Neural cell (in vitro differentiated cells): Measurements from ENCODE around the gene TSC1. TPM values are rescaled to one million over a fixed set of nuclear protein-coding genes. Genes with fewer than 3 reads are reported as not detected.

Experiments
- H2AFZ ChIP-seq: fragments of 200-600, 300-800 bp; sonication (generic), shearing (Covaris generic); 2 replicates; pipeline ENCODE4 v1.6.0; 2014; ENCODE audit warnings: low read depth, mild to moderate bottlenecking, antibody characterized with exemption, low read length, moderate library complexity
- H3F3A ChIP-seq: fragments of 200-600 bp; shearing (Covaris generic); 2 replicates; pipeline ENCODE4 v1.6.1; 2016; ENCODE audit warnings: mild to moderate bottlenecking, moderate library complexity, mixed read lengths, antibody characterized with exemption, low read length; ENCODE audit not compliant: insufficient read depth, poor library complexity, severe bottlenecking
- H3K27ac ChIP-seq: fragments of 200-600, 300-800 bp; sonication (generic), shearing (Covaris generic); 2 replicates; pipeline ENCODE4 v1.5.1; 2014; ENCODE audit warnings: mild to moderate bottlenecking, low read length, moderate library complexity
- H3K27me3 ChIP-seq: fragments of 300-800, 200-600 bp; sonication (generic), shearing (Covaris generic); 2 replicates; pipeline ENCODE4 v1.6.0; 2014; ENCODE audit warnings: mild to moderate bottlenecking, low read depth, low read length, moderate library complexity; ENCODE audit not compliant: insufficient read depth
- H3K36me3 ChIP-seq: fragments of 300-800, 200-600 bp; sonication (generic), shearing (Covaris generic); 2 replicates; pipeline ENCODE4 v1.5.1; 2014; ENCODE audit warnings: mild to moderate bottlenecking, antibody characterized with exemption, low read length, moderate library complexity; ENCODE audit not compliant: insufficient read depth
- H3K4me2 ChIP-seq: fragments of 300-800, 200-600 bp; sonication (generic), shearing (Covaris generic); 2 replicates; pipeline ENCODE4 v1.6.0; 2014; ENCODE audit warnings: mild to moderate bottlenecking, low read length
- H3K4me3 ChIP-seq: fragments of 300-800, 200-600 bp; sonication (generic), shearing (Covaris generic); 2 replicates; pipeline ENCODE4 v1.5.1; 2014; ENCODE audit warnings: mild to moderate bottlenecking, low read length, moderate library complexity
- H3K79me2 ChIP-seq: fragments of 200-600 bp; shearing (Covaris generic); replicated peaks from 2 replicates; pipeline ENCODE4 v1.6.0; 2014; ENCODE audit warnings: mild to moderate bottlenecking, low read length, moderate library complexity; ENCODE audit not compliant: insufficient read depth
- H3K9ac ChIP-seq: fragments of 300-800, 200-600 bp; sonication (generic), shearing (Covaris generic); 2 replicates; pipeline ENCODE4 v1.6.1; 2016; ENCODE audit warnings: mild to moderate bottlenecking, low read length, mixed read lengths
- H3K9me2 ChIP-seq: fragments of 200-600 bp; shearing (Covaris generic); 2 replicates; pipeline ENCODE4 v1.6.1; 2016; ENCODE audit warnings: mild to moderate bottlenecking, low read length, mixed read lengths; ENCODE audit not compliant: insufficient read depth
- H3K9me3 ChIP-seq: fragments of 200-600, 300-800 bp; sonication (generic), shearing (Covaris generic); 2 replicates; pipeline ENCODE4 v1.6.1; 2016; ENCODE audit warnings: mild to moderate bottlenecking, mixed run types, low read length, moderate library complexity, mixed read lengths
- H4K20me1 ChIP-seq: fragments of 200-600 bp; shearing (Covaris generic); 2 replicates; pipeline ENCODE4 v1.6.1; 2016; ENCODE audit warnings: mild to moderate bottlenecking, mixed run types; ENCODE audit not compliant: insufficient read depth
- EP300 ChIP-seq: fragments of 450-650 bp; conservative IDR thresholded peaks from 2 replicates; pipeline ENCODE4 v1.6.1; 2014; ENCODE audit warnings: antibody characterized with exemption, mild to moderate bottlenecking, moderate library complexity; ENCODE audit not compliant: poor library complexity, severe bottlenecking
- EZH2 ChIP-seq: fragments of 200-600, 300-800 bp; shearing (Covaris generic), sonication (generic); IDR thresholded peaks from 2 replicates; pipeline ENCODE4 v1.6.1; 2014; ENCODE audit warnings: antibody characterized with exemption, low read length, borderline replicate concordance, mild to moderate bottlenecking; ENCODE audit not compliant: insufficient read depth, poor library complexity, severe bottlenecking
- MXI1 ChIP-seq: fragments of 450-650 bp; conservative IDR thresholded peaks from 2 replicates; pipeline ENCODE4 v1.6.1; 2014; ENCODE audit warnings: antibody characterized with exemption, mild to moderate bottlenecking; ENCODE audit not compliant: poor library complexity, severe bottlenecking
- POLR2AphosphoS5 ChIP-seq: IDR thresholded peaks from 2 replicates; pipeline ENCODE4 v1.6.1; 2012
- RAD21 ChIP-seq: fragments of 450-650 bp; conservative IDR thresholded peaks from 2 replicates; pipeline ENCODE4 v1.6.1; 2014; ENCODE audit warnings: antibody characterized with exemption, mild to moderate bottlenecking, moderate library complexity
- SMC3 ChIP-seq: fragments of 450-650 bp; conservative IDR thresholded peaks from 2 replicates; pipeline ENCODE4 v1.6.1; 2014; ENCODE audit warnings: antibody characterized with exemption, mild to moderate bottlenecking, moderate library complexity; ENCODE audit not compliant: poor library complexity
- TAF1 ChIP-seq: IDR thresholded peaks from 2 replicates; pipeline ENCODE4 v1.6.1; 2012; ENCODE audit warnings: low read depth
- polyA plus RNA-seq: library from polyadenylated mRNA; depleted of rRNA; stranded (reverse); fragments of >200 nt; gene quantifications from 2 replicates; pipeline ENCODE4 v1.2.3, GENCODE V29; 2014
- TF ChIP-seq, protein P1 (sequence below): fragments of 450-650 bp; IDR thresholded peaks from 2 replicates; pipeline ENCODE4 v1.5.1; 2014; ENCODE audit warnings: antibody characterized with exemption, mild to moderate bottlenecking, moderate library complexity; ENCODE audit not compliant: poor library complexity, severe bottlenecking
- TF ChIP-seq, protein P2 (sequence below): IDR thresholded peaks from 2 replicates; pipeline ENCODE4 v1.6.1; 2012; ENCODE audit warnings: borderline replicate concordance

Gene TSC1
- polyA plus RNA-seq, 1 donor from 2014 or later = 47.1 TPM

DNA sequence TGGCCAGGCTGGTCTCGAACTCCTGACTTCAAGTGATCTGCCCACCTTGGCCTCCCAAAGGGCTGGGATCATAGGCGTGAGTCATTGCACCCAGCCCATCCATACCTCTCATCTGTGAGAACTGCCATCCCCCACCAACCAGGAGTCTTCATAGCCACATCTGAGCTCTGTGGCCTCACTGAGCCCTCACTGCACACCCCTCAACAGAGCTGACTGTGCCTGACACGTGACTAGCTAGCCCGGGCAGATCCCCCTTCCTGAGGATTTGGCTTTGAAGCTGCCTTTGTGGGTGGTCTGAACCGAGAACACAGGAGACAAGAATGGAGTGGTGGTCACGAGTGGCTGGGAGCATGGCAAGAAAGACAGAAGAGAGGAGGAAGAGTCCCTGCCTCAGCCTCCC, 81.9 kb downstream of the TSC1 start:
- no peaks in the 10 kb centered on the region for H3F3A ChIP-seq
- H3K27ac ChIP-seq = no peak overlapping the region
- no peaks in the 10 kb centered on the region for H3K79me2 ChIP-seq
- H3K9me3 ChIP-seq = no peaks in the 10 kb centered on the region
- H3K9ac ChIP-seq = no peak overlapping the region
- no peak overlapping the region for H2AFZ ChIP-seq
- H3K4me2 ChIP-seq = no peak overlapping the region
- no peaks in the 10 kb centered on the region for H4K20me1 ChIP-seq
- H3K4me3 ChIP-seq = no peak overlapping the region
- no peaks in the 10 kb centered on the region for H3K27me3 ChIP-seq
- H3K9me2 ChIP-seq = no peaks in the 10 kb centered on the region
- no peaks in the 10 kb centered on the region for H3K36me3 ChIP-seq
- TF ChIP-seq TAF1 = no peak
- TF ChIP-seq RAD21 = no peak
- TF ChIP-seq, protein P1, sequence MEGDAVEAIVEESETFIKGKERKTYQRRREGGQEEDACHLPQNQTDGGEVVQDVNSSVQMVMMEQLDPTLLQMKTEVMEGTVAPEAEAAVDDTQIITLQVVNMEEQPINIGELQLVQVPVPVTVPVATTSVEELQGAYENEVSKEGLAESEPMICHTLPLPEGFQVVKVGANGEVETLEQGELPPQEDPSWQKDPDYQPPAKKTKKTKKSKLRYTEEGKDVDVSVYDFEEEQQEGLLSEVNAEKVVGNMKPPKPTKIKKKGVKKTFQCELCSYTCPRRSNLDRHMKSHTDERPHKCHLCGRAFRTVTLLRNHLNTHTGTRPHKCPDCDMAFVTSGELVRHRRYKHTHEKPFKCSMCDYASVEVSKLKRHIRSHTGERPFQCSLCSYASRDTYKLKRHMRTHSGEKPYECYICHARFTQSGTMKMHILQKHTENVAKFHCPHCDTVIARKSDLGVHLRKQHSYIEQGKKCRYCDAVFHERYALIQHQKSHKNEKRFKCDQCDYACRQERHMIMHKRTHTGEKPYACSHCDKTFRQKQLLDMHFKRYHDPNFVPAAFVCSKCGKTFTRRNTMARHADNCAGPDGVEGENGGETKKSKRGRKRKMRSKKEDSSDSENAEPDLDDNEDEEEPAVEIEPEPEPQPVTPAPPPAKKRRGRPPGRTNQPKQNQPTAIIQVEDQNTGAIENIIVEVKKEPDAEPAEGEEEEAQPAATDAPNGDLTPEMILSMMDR = no peak
- TF ChIP-seq, protein P2, sequence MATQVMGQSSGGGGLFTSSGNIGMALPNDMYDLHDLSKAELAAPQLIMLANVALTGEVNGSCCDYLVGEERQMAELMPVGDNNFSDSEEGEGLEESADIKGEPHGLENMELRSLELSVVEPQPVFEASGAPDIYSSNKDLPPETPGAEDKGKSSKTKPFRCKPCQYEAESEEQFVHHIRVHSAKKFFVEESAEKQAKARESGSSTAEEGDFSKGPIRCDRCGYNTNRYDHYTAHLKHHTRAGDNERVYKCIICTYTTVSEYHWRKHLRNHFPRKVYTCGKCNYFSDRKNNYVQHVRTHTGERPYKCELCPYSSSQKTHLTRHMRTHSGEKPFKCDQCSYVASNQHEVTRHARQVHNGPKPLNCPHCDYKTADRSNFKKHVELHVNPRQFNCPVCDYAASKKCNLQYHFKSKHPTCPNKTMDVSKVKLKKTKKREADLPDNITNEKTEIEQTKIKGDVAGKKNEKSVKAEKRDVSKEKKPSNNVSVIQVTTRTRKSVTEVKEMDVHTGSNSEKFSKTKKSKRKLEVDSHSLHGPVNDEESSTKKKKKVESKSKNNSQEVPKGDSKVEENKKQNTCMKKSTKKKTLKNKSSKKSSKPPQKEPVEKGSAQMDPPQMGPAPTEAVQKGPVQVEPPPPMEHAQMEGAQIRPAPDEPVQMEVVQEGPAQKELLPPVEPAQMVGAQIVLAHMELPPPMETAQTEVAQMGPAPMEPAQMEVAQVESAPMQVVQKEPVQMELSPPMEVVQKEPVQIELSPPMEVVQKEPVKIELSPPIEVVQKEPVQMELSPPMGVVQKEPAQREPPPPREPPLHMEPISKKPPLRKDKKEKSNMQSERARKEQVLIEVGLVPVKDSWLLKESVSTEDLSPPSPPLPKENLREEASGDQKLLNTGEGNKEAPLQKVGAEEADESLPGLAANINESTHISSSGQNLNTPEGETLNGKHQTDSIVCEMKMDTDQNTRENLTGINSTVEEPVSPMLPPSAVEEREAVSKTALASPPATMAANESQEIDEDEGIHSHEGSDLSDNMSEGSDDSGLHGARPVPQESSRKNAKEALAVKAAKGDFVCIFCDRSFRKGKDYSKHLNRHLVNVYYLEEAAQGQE = no peak
- no peak for TF ChIP-seq EZH2
- TF ChIP-seq SMC3 = no peak
- no peak for TF ChIP-seq POLR2AphosphoS5

DNA sequence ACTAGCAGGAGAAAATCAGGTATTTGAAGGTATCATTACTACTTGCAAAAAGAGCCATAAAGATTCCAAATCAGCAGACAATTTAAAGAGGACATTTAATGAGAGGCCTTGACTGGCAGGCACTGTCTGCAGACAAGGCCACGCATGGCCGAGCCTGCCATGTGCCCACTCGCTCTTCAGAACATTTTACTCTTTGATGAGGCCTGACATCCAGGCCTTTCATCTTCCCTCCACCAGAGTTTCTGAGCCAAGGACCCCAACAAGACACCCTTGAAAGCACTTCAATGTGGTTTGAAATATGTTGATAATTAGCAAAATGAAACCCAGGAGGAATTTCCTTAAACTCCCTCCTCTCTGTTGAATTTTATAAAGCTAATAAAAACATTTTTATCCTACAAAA, 82.8 kb downstream of the TSC1 start:
- Histone ChIP-seq H3K79me2 (no peaks in the 10 kb centered on the region), H4K20me1 (no peaks in the 10 kb centered on the region), H3K4me3 (no peak overlapping the region), H3K36me3 (no peaks in the 10 kb centered on the region), H3K9ac (no peak overlapping the region), H3K9me3 (no peaks in the 10 kb centered on the region), H2AFZ (no peak overlapping the region), H3F3A (no peaks in the 10 kb centered on the region), H3K27ac (no peak overlapping the region), H3K9me2 (no peaks in the 10 kb centered on the region), H3K27me3 (no peaks in the 10 kb centered on the region), H3K4me2 (no peak overlapping the region)
- TF ChIP-seq, protein P2 = no peak
- TF ChIP-seq, protein P1 = no peak
- TF ChIP-seq EZH2 = no peak
- TF ChIP-seq MXI1 = no peak
- no peak for TF ChIP-seq POLR2AphosphoS5
- no peak for TF ChIP-seq RAD21
- no peak for TF ChIP-seq TAF1
- no peak for TF ChIP-seq SMC3
- TF ChIP-seq EP300 = no peak
